ENCODE results near the gene PTCHD4.
"Not testable (repeated sequence)": the region's sequence is repeated elsewhere in the genome, so short reads cannot be mapped to it uniquely, and the experiment has no call there.

PTCHD4 gene

GRCh38 chr6:48111143-48111506 lies at the start of gene PTCHD4:
TSS of gene PTCHD4 (minus strand) at chr6:48111197. CDS start at chr6:48068957, 42,240 bp downstream.
- peak; percentile 52 for DNase-seq (ENCODE audit: low spot score)

- no peak for DNase-seq (ENCODE audit: low spot score)
Measured at GRCh38 chr6:48151142-48151541, 40.1 kb upstream of the PTCHD4 start.

- DNase-seq (ENCODE audit: low spot score), result no peak
Measured at GRCh38 chr6:48150701-48151100, 39.7 kb upstream of the PTCHD4 start.

GRCh38 chr6:48147051-48147450 lies 36.1 kb upstream of the PTCHD4 start:
- no peak for DNase-seq (ENCODE audit: low spot score)

GRCh38 chr6:48144021-48144420 lies 33.0 kb upstream of the PTCHD4 start:
- no peak for DNase-seq (ENCODE audit: low spot score)

- no peak for DNase-seq (ENCODE audit: low spot score)
Measured at GRCh38 chr6:48141975-48142374, 31.0 kb upstream of the PTCHD4 start.

GRCh38 chr6:48139818-48140614 lies 29.0 kb upstream of the PTCHD4 start:
- DNase-seq (ENCODE audit: low spot score), result no peak

GRCh38 chr6:48136856-48137255 lies 25.9 kb upstream of the PTCHD4 start:
- DNase-seq (ENCODE audit: low spot score), result no peak

GRCh38 chr6:48135323-48136084 lies 24.5 kb upstream of the PTCHD4 start:
- peak; percentile 26 for DNase-seq (ENCODE audit: low spot score)

GRCh38 chr6:48134246-48134645 lies 23.2 kb upstream of the PTCHD4 start:
- DNase-seq (ENCODE audit: low spot score), result no peak

GRCh38 chr6:48123601-48124000 lies 12.6 kb upstream of the PTCHD4 start:
- DNase-seq (ENCODE audit: low spot score), result no peak

GRCh38 chr6:48121983-48122749 lies 11.2 kb upstream of the PTCHD4 start:
- not testable (repeated sequence) for DNase-seq (ENCODE audit: low spot score)

- no peak for DNase-seq (ENCODE audit: low spot score)
Measured at GRCh38 chr6:48116699-48117645, 6.0 kb upstream of the PTCHD4 start.

GRCh38 chr6:48113130-48113529 lies 2.1 kb upstream of the PTCHD4 start:
- no peak for DNase-seq (ENCODE audit: low spot score)

- no peak for DNase-seq (ENCODE audit: low spot score)
Measured at GRCh38 chr6:48111575-48111974, 578 bp upstream of the PTCHD4 start.

- DNase-seq (ENCODE audit: low spot score), result no peak
Measured at GRCh38 chr6:48110436-48111142, 408 bp downstream of the PTCHD4 start.

GRCh38 chr6:48109944-48110343 lies 1.1 kb downstream of the PTCHD4 start:
- no peak for DNase-seq (ENCODE audit: low spot score)

GRCh38 chr6:48102476-48103195 lies 8.4 kb downstream of the PTCHD4 start:
- not testable (repeated sequence) for DNase-seq (ENCODE audit: low spot score)

- no peak for DNase-seq (ENCODE audit: low spot score)
Measured at GRCh38 chr6:48101290-48101689, 9.7 kb downstream of the PTCHD4 start.

- no peak for DNase-seq (ENCODE audit: low spot score)
Measured at GRCh38 chr6:48100588-48100895, 10.5 kb downstream of the PTCHD4 start.

All from AG20443 (cell line).